Tibial nerve (tissue), 4 donors: ENCODE data around the gene CEACAM20. TPM values are rescaled to one million over a fixed set of nuclear protein-coding genes. Genes with fewer than 3 reads are reported as not detected.
"Not testable (repeated sequence)": the region's sequence is repeated elsewhere in the genome, so short reads cannot be mapped to it uniquely, and the experiment has no call there.

ENCODE experiments used
- DNase-seq, 2 donors: peaks; one replicate each; pipeline ENCODE4 v3.0.0-alpha.2; 2019; ENCODE audit warnings: low spot score in 2 of 2
- H3K27ac ChIP-seq, 4 donors: fragments of 200-600 bp; sonication (generic) in 3 of 4; one replicate each; pipeline ENCODE4 v1.5.1; 2017 to 2019; ENCODE audit warnings: mild to moderate bottlenecking in 1 of 4
- H3K27me3 ChIP-seq, 2 donors: fragments of 200-600 bp; sonication (generic) in 1 of 2; one replicate each; pipeline versions ENCODE4 v1.5.1 to v1.6.0; 2017 to 2019
- H3K36me3 ChIP-seq, 3 donors: fragments of 200-600 bp; sonication (generic); one replicate each; pipeline ENCODE4 v1.5.1; 2018 to 2019
- H3K4me1 ChIP-seq, 4 donors: fragments of 200-600 bp; sonication (generic) in 3 of 4; one replicate each; pipeline ENCODE4 v1.5.1; 2017 to 2019
- H3K4me3 ChIP-seq, 4 donors: fragments of 200-600 bp; sonication (generic) in 3 of 4; one replicate each; pipeline ENCODE4 v1.5.1; 2017 to 2019; ENCODE audit warnings: mild to moderate bottlenecking in 1 of 4, moderate library complexity in 1 of 4
- H3K9me3 ChIP-seq, 4 donors: fragments of 200-600 bp; sonication (generic) in 3 of 4; one replicate each; pipeline ENCODE4 v1.5.1; 2017 to 2019
- CTCF ChIP-seq, 5 experiments: fragments of 200-600 bp in 3 of 5; fragments of 450-650 bp in 2 of 5; sonication (generic) in 3 of 5; IDR thresholded peaks; one replicate each; pipeline ENCODE4 v1.5.1; 2016 to 2019; ENCODE audit warnings: antibody characterized with exemption in 5 of 5, mild to moderate bottlenecking in 3 of 5, moderate library complexity in 2 of 5
- EP300 ChIP-seq, 2 donors: sonication (generic); formaldehyde crosslinking; IDR thresholded peaks; one replicate each; pipeline ENCODE4 v1.6.1; 2017; ENCODE audit warnings: antibody characterized with exemption in 2 of 2, mild to moderate bottlenecking in 1 of 2
- POLR2A ChIP-seq, 2 donors: fragments of 450-650 bp; IDR thresholded peaks; one replicate each; pipeline ENCODE4 v1.6.1; 2017; ENCODE audit warnings: antibody characterized with exemption in 2 of 2, mild to moderate bottlenecking in 2 of 2, moderate library complexity in 2 of 2
- WGBS, 2 donors: methylation state at CpG; one replicate each; pipeline ENCODE4 v1.1.5; 2018; 5-methylcytosine and 5-hydroxymethylcytosine counted together
- total RNA-seq, 4 donors: library from RNA; depleted of rRNA; stranded (reverse); fragments of >200 nt; gene quantifications; one replicate each; pipeline ENCODE4 v1.1.0, GENCODE V29; 2016

Gene CEACAM20
- total RNA-seq, 4 donors from 2014 or later, result not detected

- Histone ChIP-seq H3K36me3 (no peaks in the 10 kb centered on the region), H3K4me3 (no peak overlapping the region), H3K27me3 (no peaks in the 10 kb centered on the region), H3K4me1 (no peaks in the 10 kb centered on the region), H3K27ac (no peak overlapping the region), H3K9me3 (peaks cover 0 to 26% (median 0%) of the 10 kb centered on the region in 4 donors)
- TF ChIP-seq EP300 (IDR thresholded peaks at IDR 0.05), result no peak
- TF ChIP-seq POLR2A (IDR thresholded peaks at IDR 0.05), result no peak
- TF ChIP-seq CTCF (IDR thresholded peaks at IDR 0.05), result no peak
- no peak for DNase-seq
- 72 to 77% methylated on average over 11 of the region's 11 CpGs for WGBS, 2 donors
These were observed 9.9 kb upstream of the CEACAM20 start for GRCh38 chr19:44539236-44539826.

GRCh38 chr19:44535361-44535760 lies 5.9 kb upstream of the CEACAM20 start:
- WGBS, 2 donors, result 56 to 65% methylated on average over 3 of the region's 3 CpGs
- peaks cover 0 to 29% (median 0%) of the 10 kb centered on the region in 4 donors for H3K9me3 ChIP-seq
- not testable (repeated sequence) for DNase-seq, H3K4me3 ChIP-seq, H3K27me3 ChIP-seq, H3K4me1 ChIP-seq, H3K36me3 ChIP-seq, H3K27ac ChIP-seq

- H3K4me1 ChIP-seq, result no peaks in the 10 kb centered on the region
- no peak for DNase-seq
- no peaks in the 10 kb centered on the region for H3K27me3 ChIP-seq
- H3K4me3 ChIP-seq, result no peak overlapping the region
- no peak for TF ChIP-seq POLR2A (IDR thresholded peaks at IDR 0.05)
- no peak for TF ChIP-seq CTCF (IDR thresholded peaks at IDR 0.05)
- no peak for TF ChIP-seq EP300 (IDR thresholded peaks at IDR 0.05)
- H3K27ac ChIP-seq, result no peak overlapping the region
- WGBS, 2 donors, result 77 to 79% methylated on average over 5 of the region's 5 CpGs
- H3K36me3 ChIP-seq, result no peaks in the 10 kb centered on the region
- H3K9me3 ChIP-seq, result peaks cover 0 to 27% (median 0%) of the 10 kb centered on the region in 4 donors
These were observed 3.3 kb upstream of the CEACAM20 start for GRCh38 chr19:44532819-44533218.

- Histone ChIP-seq H3K36me3 (no peaks in the 10 kb centered on the region), H3K4me3 (no peak overlapping the region), H3K27ac (no peak overlapping the region), H3K4me1 (no peaks in the 10 kb centered on the region), H3K9me3 (peaks cover 0 to 20% (median 0%) of the 10 kb centered on the region in 4 donors), H3K27me3 (no peaks in the 10 kb centered on the region)
- TF ChIP-seq EP300 (IDR thresholded peaks at IDR 0.05) (no peak), CTCF (IDR thresholded peaks at IDR 0.05) (no peak), POLR2A (IDR thresholded peaks at IDR 0.05) (no peak)
- DNase-seq, result no peak
- 63 to 72% methylated on average over 6 of the region's 6 CpGs for WGBS, 2 donors
These were observed 1.3 kb upstream of the CEACAM20 start for GRCh38 chr19:44530777-44531176.

- Histone ChIP-seq H3K27ac (no peak overlapping the region), H3K4me1 (no peaks in the 10 kb centered on the region), H3K27me3 (no peaks in the 10 kb centered on the region), H3K4me3 (no peak overlapping the region), H3K9me3 (peaks cover 0 to 12% (median 0%) of the 10 kb centered on the region in 4 donors), H3K36me3 (no peaks in the 10 kb centered on the region)
- no peak for TF ChIP-seq POLR2A (IDR thresholded peaks at IDR 0.05)
- TF ChIP-seq EP300 (IDR thresholded peaks at IDR 0.05), result no peak
- no peak for TF ChIP-seq CTCF (IDR thresholded peaks at IDR 0.05)
- no peak for DNase-seq
- WGBS, 2 donors, result 83 to 87% methylated on average over 7 of the region's 7 CpGs
These were observed 1.9 kb downstream of the CEACAM20 start for GRCh38 chr19:44527554-44527953.
